H1 (cell line): Measurements from ENCODE around the gene FBH1.

ENCODE experiments used
- EZH2 ChIP-seq: fragments of 200-600 bp; sonication (generic); IDR thresholded peaks from 2 replicates; pipeline ENCODE4 v1.7.1; 2012; ENCODE audit warnings: low read depth, mild to moderate bottlenecking, moderate library complexity, low read length, inconsistent platforms; ENCODE audit not compliant: severe bottlenecking
- TAF1 ChIP-seq: IDR thresholded peaks from 2 replicates; pipeline ENCODE4 v1.6.1; 2011; ENCODE audit warnings: mild to moderate bottlenecking, low read depth, low read length
- TF ChIP-seq, protein P1 (sequence below), 3 experiments: IDR thresholded peaks; 1 replicate in 2 of 3; 2 replicates in 1 of 3; pipeline versions ENCODE4 v1.5.1 to v1.6.1; 2011; ENCODE audit warnings: low read length in 3 of 3, mild to moderate bottlenecking in 3 of 3, inconsistent platforms in 2 of 3, low read depth in 1 of 3, moderate library complexity in 1 of 3; ENCODE audit not compliant: insufficient read depth in 1 of 3; ENCODE audit errors: control extremely low read depth in 1 of 3

DNA sequence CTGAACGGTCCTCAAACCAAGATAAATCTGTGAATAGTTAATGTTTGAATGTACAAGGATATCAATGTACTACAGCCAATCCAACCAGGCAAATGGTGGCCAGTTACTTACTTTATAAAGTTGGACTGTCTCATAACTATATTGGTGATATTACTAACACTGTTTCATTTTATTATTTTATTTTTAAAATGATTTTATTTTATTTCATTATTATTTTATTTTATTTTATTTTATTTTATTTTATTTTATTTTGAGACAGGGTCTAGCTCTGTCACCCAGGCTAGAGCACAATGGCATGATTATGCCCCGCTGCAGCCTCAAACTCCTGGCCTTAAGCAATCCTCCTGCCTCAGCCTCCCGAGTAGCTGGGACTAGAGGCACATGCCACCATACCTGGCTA lies 80.5 kb downstream of the FBH1 start:
- TF ChIP-seq, protein P1, sequence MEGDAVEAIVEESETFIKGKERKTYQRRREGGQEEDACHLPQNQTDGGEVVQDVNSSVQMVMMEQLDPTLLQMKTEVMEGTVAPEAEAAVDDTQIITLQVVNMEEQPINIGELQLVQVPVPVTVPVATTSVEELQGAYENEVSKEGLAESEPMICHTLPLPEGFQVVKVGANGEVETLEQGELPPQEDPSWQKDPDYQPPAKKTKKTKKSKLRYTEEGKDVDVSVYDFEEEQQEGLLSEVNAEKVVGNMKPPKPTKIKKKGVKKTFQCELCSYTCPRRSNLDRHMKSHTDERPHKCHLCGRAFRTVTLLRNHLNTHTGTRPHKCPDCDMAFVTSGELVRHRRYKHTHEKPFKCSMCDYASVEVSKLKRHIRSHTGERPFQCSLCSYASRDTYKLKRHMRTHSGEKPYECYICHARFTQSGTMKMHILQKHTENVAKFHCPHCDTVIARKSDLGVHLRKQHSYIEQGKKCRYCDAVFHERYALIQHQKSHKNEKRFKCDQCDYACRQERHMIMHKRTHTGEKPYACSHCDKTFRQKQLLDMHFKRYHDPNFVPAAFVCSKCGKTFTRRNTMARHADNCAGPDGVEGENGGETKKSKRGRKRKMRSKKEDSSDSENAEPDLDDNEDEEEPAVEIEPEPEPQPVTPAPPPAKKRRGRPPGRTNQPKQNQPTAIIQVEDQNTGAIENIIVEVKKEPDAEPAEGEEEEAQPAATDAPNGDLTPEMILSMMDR (IDR thresholded peaks at IDR 0.05; ENCODE audit: control extremely low read depth in 1 of 3, insufficient read depth in 1 of 3, low read depth in 1 of 3, low read length in 3 of 3): no peak
- TF ChIP-seq TAF1 (no peak), EZH2 (no peak)
